Retinal pigment epithelial cell (primary cell): Measurements from ENCODE around the gene EVC2.
"Not testable (repeated sequence)": the region's sequence is repeated elsewhere in the genome, so short reads cannot be mapped to it uniquely, and the experiment has no call there.

Source experiments
- DNase-seq: peaks from one replicate; pipeline ENCODE4 v3.0.0-alpha.2; 2010; ENCODE audit warnings: low read depth
- H3K4me3 ChIP-seq: 2 replicates; pipeline ENCODE4 v1.5.1; 2011; ENCODE audit warnings: mild to moderate bottlenecking, low read length, control low read depth, moderate library complexity
- TF ChIP-seq, protein P1 (sequence below): conservative IDR thresholded peaks from 2 replicates; pipeline ENCODE4 v1.5.1; 2011; ENCODE audit warnings: low read depth, low read length, control low read depth, inconsistent platforms

Gene EVC2

DNA sequence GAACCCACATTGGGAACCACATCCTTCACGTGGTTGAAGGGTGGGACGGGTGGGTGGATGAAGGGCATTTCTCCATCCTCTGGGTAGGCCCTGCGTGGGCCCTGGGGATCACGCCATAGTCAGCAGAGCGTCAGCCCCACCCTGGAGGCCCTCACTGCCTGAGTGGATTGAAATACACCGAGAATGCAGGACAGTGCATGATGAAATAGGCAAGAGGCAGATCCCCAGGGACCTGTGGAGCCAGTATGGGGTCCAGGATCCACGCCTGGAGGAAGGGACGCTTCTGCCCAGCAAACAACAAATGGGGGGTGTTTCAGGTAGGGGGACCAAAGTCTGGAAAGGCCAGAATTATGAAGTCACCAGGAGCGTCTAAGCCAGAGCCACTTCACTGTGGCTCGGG lies 22.1 kb upstream of the EVC2 start:
- TF ChIP-seq, protein P1, sequence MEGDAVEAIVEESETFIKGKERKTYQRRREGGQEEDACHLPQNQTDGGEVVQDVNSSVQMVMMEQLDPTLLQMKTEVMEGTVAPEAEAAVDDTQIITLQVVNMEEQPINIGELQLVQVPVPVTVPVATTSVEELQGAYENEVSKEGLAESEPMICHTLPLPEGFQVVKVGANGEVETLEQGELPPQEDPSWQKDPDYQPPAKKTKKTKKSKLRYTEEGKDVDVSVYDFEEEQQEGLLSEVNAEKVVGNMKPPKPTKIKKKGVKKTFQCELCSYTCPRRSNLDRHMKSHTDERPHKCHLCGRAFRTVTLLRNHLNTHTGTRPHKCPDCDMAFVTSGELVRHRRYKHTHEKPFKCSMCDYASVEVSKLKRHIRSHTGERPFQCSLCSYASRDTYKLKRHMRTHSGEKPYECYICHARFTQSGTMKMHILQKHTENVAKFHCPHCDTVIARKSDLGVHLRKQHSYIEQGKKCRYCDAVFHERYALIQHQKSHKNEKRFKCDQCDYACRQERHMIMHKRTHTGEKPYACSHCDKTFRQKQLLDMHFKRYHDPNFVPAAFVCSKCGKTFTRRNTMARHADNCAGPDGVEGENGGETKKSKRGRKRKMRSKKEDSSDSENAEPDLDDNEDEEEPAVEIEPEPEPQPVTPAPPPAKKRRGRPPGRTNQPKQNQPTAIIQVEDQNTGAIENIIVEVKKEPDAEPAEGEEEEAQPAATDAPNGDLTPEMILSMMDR = no peak
- DNase-seq = no peak

DNA sequence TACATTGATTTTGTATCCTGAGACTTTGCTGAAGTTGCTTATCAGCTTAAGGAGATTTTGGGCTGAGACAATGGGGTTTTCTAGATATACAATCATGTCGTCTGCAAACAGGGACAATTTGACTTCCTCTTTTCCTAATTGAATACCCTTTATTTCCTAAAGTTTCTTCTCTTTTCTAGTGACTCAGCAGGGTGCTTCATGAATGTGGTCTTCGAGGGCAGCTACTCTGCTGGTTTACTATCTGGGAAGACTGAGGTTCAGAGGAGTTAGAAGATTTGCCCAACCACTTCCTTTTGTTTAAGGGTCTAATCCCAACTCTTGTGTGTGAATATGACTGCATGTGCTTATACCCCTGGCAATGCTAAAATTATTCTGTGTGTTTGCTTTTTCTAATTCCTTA lies 20.1 kb upstream of the EVC2 start:
- DNase-seq = not testable (repeated sequence)

More for the DNA sequence above, 22.1 kb upstream of the EVC2 start:
- H3K4me3 ChIP-seq = no peak overlapping the region

DNA sequence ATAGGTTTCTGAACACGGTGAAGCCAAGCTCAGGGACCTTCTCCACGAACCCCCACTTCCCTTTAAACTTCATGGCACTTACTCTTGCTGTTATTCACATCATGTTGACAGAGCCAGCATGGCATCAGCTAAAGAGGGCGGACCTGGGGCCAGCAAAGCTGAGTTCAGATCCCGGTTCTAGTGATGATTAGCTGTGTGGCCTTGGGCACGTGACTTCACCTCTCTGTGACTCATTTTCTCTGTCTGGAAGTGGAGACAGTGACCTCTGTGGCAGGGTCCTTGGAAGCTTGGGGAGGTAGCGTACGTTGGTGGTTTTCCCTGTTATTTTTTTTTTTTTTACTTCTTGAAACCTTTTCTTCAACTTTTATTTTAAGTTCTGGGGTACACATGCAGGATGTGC lies 16.0 kb upstream of the EVC2 start:
- TF ChIP-seq, protein P1 = no peak
- no peak for DNase-seq
- no peak overlapping the region for H3K4me3 ChIP-seq

More for the DNA sequence above, 20.1 kb upstream of the EVC2 start:
- H3K4me3 ChIP-seq = not testable (repeated sequence)

DNA sequence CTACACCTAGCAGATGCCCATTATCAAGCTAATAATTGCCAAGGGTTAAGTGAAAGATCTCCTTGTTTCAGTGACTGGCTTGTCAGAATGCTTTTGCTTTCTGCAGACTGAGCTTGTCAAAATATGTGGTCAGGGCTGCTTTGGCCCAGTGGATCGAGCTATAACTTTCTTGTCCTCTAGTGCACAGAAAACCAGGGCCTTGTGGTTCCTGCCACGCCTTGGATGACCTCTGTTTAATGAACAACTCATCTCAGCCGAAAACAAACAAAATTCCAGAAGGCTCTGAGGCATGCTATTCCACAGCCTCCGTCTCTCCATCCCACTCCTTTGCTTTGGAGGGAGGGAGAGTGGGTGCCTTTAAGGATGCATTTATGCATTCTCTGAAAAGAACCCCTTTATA lies 14.0 kb upstream of the EVC2 start:
- no peak for DNase-seq

DNA sequence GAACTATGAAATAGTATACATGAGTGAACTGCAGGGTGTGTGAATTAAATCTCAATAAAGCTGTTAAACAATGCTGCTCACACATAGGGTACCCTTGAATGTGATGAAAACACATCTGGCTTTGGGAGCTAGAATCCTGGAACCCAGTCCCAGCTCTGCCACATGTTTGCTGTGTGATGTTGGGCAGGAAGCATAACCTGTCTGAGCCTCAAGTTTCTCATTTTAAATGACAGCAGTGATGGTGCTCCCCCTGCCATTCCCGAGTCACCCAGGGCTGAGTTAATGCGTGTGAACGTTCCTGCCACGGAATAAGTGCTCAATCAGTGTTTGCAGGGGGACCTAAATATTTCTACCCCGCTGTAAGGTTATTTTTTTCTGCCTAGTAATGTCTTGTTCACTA lies 13.6 kb upstream of the EVC2 start:
- TF ChIP-seq, protein P1 = no peak
- no peak for DNase-seq
- no peak overlapping the region for H3K4me3 ChIP-seq

More for the DNA sequence above, 14.0 kb upstream of the EVC2 start:
- TF ChIP-seq, protein P1 = no peak
- no peak overlapping the region for H3K4me3 ChIP-seq

DNA sequence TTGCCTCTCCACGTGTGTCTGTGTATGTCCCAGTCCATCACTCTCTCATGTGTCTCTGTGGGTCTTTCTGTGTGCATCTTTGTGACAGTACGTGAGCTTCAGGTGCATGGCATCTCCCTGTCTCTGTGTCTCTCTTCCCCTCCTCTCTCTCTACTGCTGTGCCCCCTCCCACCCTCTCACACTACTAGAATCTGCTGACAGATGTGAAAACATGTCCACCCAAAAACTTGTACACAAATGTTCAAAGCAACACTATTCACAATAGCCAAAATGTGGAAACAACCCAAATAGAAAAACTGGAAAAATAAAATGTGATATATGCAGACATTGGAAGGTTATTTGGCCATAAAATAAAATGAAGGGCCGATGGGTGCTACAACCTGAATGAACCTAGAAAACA lies 12.6 kb upstream of the EVC2 start:
- TF ChIP-seq, protein P1 = no peak

DNA sequence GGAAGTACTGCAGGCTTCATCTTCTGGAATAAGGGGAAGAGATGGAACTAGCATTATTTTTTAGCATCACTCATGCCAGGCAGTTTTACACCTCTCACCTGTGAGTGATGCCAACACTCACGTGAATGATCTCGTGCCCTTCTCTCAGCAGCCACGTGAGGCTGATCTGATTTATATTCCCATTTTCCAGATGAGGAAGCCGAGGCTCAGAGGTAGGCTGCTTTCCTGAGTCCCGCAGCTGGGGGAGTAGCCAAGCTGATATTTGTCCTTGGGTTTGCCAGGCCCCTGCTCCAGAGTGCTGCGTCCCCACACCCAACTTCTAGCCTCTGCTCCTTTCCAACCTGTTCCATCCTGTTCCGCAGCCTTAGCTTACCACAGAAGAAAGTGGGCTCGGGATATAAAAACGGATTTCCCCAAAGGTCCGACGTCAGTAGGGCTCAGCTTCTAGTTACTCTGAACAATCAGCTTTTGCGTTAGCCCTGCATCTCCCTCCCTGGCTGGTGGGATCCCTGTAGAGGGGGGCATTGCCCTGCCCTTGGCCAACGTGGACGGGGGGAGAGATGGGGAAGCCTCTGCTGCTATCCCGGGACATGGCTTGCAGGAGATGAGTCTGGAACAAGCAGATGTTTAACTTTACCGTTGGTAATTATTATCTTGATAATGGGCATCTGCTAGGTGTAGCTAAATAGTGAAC lies 11.9 kb upstream of the EVC2 start:
- no peak for DNase-seq
- no peak overlapping the region for H3K4me3 ChIP-seq
- TF ChIP-seq, protein P1 = no peak

More for the DNA sequence above, 12.6 kb upstream of the EVC2 start:
- no peak for DNase-seq
- H3K4me3 ChIP-seq = no peak overlapping the region
